Central memory CD8-positive, alpha-beta T cell (primary cell): ENCODE measurements around the gene DAAM1.

ENCODE experiments used
- ATAC-seq: fragments of 150-1000 bp; cut with Tn5 transposase; replicated peaks from 2 replicates; pipeline ENCODE4 v1.10.0; 2022; ENCODE audit warnings: mild to moderate bottlenecking, moderate FRiP score, moderate number of reproducible peaks; ENCODE audit not compliant: poor library complexity, severe bottlenecking; ENCODE audit errors: extremely low read depth
- DNase-seq, 2 donors: peaks; one replicate each; pipeline ENCODE4 v3.0.0; 2021; ENCODE audit warnings: low spot score in 2 of 2
- H3K27ac Mint-ChIP-seq: one replicate; pipeline ENCODE4 v1.8.0; 2022; ENCODE audit warnings: low read depth, mild to moderate bottlenecking, moderate library complexity, mixed read lengths
- H3K27me3 Mint-ChIP-seq: one replicate; pipeline ENCODE4 v1.8.0; 2022; ENCODE audit warnings: mixed read lengths
- H3K36me3 Mint-ChIP-seq: one replicate; pipeline ENCODE4 v1.8.0; 2022; ENCODE audit warnings: mild to moderate bottlenecking, moderate library complexity, mixed read lengths; ENCODE audit not compliant: insufficient read depth
- H3K4me1 Mint-ChIP-seq: one replicate; pipeline ENCODE4 v1.8.0; 2022; ENCODE audit warnings: mixed read lengths
- H3K4me3 Mint-ChIP-seq: one replicate; pipeline ENCODE4 v1.8.0; 2022; ENCODE audit warnings: mild to moderate bottlenecking, moderate library complexity, mixed read lengths
- H3K9me3 Mint-ChIP-seq: one replicate; pipeline ENCODE4 v1.8.0; 2022; ENCODE audit warnings: mixed read lengths

Gene DAAM1

GRCh38 chr14:59320763-59321625 is 132.5 kb downstream of the DAAM1 start:
- DNase-seq (no peak), ATAC-seq (no peak)
- Mint-ChIP-seq H3K27me3 (no peaks in the 10 kb centered on the region), H3K9me3 (no peaks in the 10 kb centered on the region), H3K36me3 (peaks cover 5% of the 10 kb centered on the region), H3K4me3 (no peak overlapping the region), H3K27ac (no peak overlapping the region), H3K4me1 (no peaks in the 10 kb centered on the region)

- no peaks in the 10 kb centered on the region for H3K9me3 Mint-ChIP-seq
- H3K27me3 Mint-ChIP-seq, result no peaks in the 10 kb centered on the region
- no peaks in the 10 kb centered on the region for H3K4me1 Mint-ChIP-seq
- no peak for DNase-seq
- H3K4me3 Mint-ChIP-seq, result no peak overlapping the region
- ATAC-seq, result no peak
- no peak overlapping the region for H3K27ac Mint-ChIP-seq
- peaks cover 5% of the 10 kb centered on the region for H3K36me3 Mint-ChIP-seq
Observed at GRCh38 chr14:59321626-59321949, 133.1 kb downstream of the DAAM1 start.

- H3K27ac Mint-ChIP-seq, result no peak overlapping the region
- H3K36me3 Mint-ChIP-seq, result peaks cover 9% of the 10 kb centered on the region
- DNase-seq (no peak), ATAC-seq (no peak)
- H3K4me1 Mint-ChIP-seq, result no peaks in the 10 kb centered on the region
- no peaks in the 10 kb centered on the region for H3K9me3 Mint-ChIP-seq
- no peaks in the 10 kb centered on the region for H3K27me3 Mint-ChIP-seq
- no peak overlapping the region for H3K4me3 Mint-ChIP-seq
Observed at GRCh38 chr14:59325906-59326305, 137.4 kb downstream of the DAAM1 start.

GRCh38 chr14:59328454-59328853 is 140.0 kb downstream of the DAAM1 start:
- H3K27me3 Mint-ChIP-seq, result no peaks in the 10 kb centered on the region
- H3K4me3 Mint-ChIP-seq, result no peak overlapping the region
- H3K9me3 Mint-ChIP-seq, result no peaks in the 10 kb centered on the region
- no peaks in the 10 kb centered on the region for H3K4me1 Mint-ChIP-seq
- ATAC-seq, result no peak
- no peak for DNase-seq
- H3K27ac Mint-ChIP-seq, result no peak overlapping the region
- peaks cover 13% of the 10 kb centered on the region for H3K36me3 Mint-ChIP-seq

GRCh38 chr14:59330455-59330854 is 142.0 kb downstream of the DAAM1 start:
- no peaks in the 10 kb centered on the region for H3K4me1 Mint-ChIP-seq
- peaks cover 14% of the 10 kb centered on the region for H3K36me3 Mint-ChIP-seq
- H3K4me3 Mint-ChIP-seq, result no peak overlapping the region
- H3K27ac Mint-ChIP-seq, result no peak overlapping the region
- ATAC-seq, result no peak
- DNase-seq, result no peak
- no peaks in the 10 kb centered on the region for H3K9me3 Mint-ChIP-seq
- H3K27me3 Mint-ChIP-seq, result no peaks in the 10 kb centered on the region

GRCh38 chr14:59331217-59331616 is 142.8 kb downstream of the DAAM1 start:
- Mint-ChIP-seq H3K9me3 (no peaks in the 10 kb centered on the region), H3K27me3 (no peaks in the 10 kb centered on the region), H3K4me3 (no peak overlapping the region), H3K4me1 (no peaks in the 10 kb centered on the region), H3K27ac (no peak overlapping the region), H3K36me3 (peaks cover 14% of the 10 kb centered on the region)
- DNase-seq (no peak), ATAC-seq (no peak)

- H3K9me3 Mint-ChIP-seq, result no peaks in the 10 kb centered on the region
- no peak overlapping the region for H3K27ac Mint-ChIP-seq
- no peak overlapping the region for H3K4me3 Mint-ChIP-seq
- DNase-seq (no peak), ATAC-seq (no peak)
- H3K27me3 Mint-ChIP-seq, result no peaks in the 10 kb centered on the region
- H3K4me1 Mint-ChIP-seq, result no peaks in the 10 kb centered on the region
- H3K36me3 Mint-ChIP-seq, result peaks cover 12% of the 10 kb centered on the region
Observed at GRCh38 chr14:59332727-59333126, 144.3 kb downstream of the DAAM1 start.

- Mint-ChIP-seq H3K4me1 (no peaks in the 10 kb centered on the region), H3K27ac (no peak overlapping the region), H3K27me3 (no peaks in the 10 kb centered on the region), H3K4me3 (no peak overlapping the region), H3K36me3 (peaks cover 12% of the 10 kb centered on the region), H3K9me3 (no peaks in the 10 kb centered on the region)
- DNase-seq, result no peak
- no peak for ATAC-seq
Observed at GRCh38 chr14:59333235-59333634, 144.8 kb downstream of the DAAM1 start.

- no peak for ATAC-seq
- no peak for DNase-seq
- Mint-ChIP-seq H3K36me3 (peaks cover 12% of the 10 kb centered on the region), H3K27me3 (no peaks in the 10 kb centered on the region), H3K27ac (no peak overlapping the region), H3K9me3 (no peaks in the 10 kb centered on the region), H3K4me1 (no peaks in the 10 kb centered on the region), H3K4me3 (no peak overlapping the region)
Observed at GRCh38 chr14:59333668-59334067, 145.2 kb downstream of the DAAM1 start.

- Mint-ChIP-seq H3K27ac (no peak overlapping the region), H3K27me3 (no peaks in the 10 kb centered on the region), H3K36me3 (peaks cover 10% of the 10 kb centered on the region), H3K4me3 (no peak overlapping the region), H3K9me3 (no peaks in the 10 kb centered on the region), H3K4me1 (no peaks in the 10 kb centered on the region)
- ATAC-seq (no peak), DNase-seq (no peak)
Observed at GRCh38 chr14:59334253-59334652, 145.8 kb downstream of the DAAM1 start.

GRCh38 chr14:59336098-59336497 is 147.6 kb downstream of the DAAM1 start:
- no peak for ATAC-seq
- H3K27me3 Mint-ChIP-seq, result no peaks in the 10 kb centered on the region
- no peaks in the 10 kb centered on the region for H3K4me1 Mint-ChIP-seq
- peaks cover 12% of the 10 kb centered on the region for H3K36me3 Mint-ChIP-seq
- no peaks in the 10 kb centered on the region for H3K9me3 Mint-ChIP-seq
- no peak for DNase-seq
- H3K27ac Mint-ChIP-seq, result no peak overlapping the region
- H3K4me3 Mint-ChIP-seq, result no peak overlapping the region

- Mint-ChIP-seq H3K27me3 (no peaks in the 10 kb centered on the region), H3K4me1 (no peaks in the 10 kb centered on the region), H3K27ac (no peak overlapping the region), H3K36me3 (peaks cover 12% of the 10 kb centered on the region), H3K9me3 (no peaks in the 10 kb centered on the region), H3K4me3 (no peak overlapping the region)
- no peak for DNase-seq
- ATAC-seq, result no peak
Observed at GRCh38 chr14:59336706-59337105, 148.2 kb downstream of the DAAM1 start.

GRCh38 chr14:59337141-59337611 is 148.7 kb downstream of the DAAM1 start:
- Mint-ChIP-seq H3K4me1 (no peaks in the 10 kb centered on the region), H3K27ac (no peak overlapping the region), H3K9me3 (no peaks in the 10 kb centered on the region), H3K36me3 (peaks cover 12% of the 10 kb centered on the region), H3K27me3 (no peaks in the 10 kb centered on the region), H3K4me3 (no peak overlapping the region)
- ATAC-seq (no peak), DNase-seq (no peak)
